ENCODE measurements around the gene COPS9.
A peak's percentile ranks its signal among the peaks of the same experiment; 100 is the strongest.

The COPS9 gene

GRCh38 chr2:240136013-240136670 is at the start of gene COPS9:
TSS of gene COPS9 (minus strand) at chr2:240136305. CDS start at chr2:240136284, 21 bp downstream.
- peak; percentile 23 for DNase-seq (ENCODE audit: low read depth)

- no peak for DNase-seq (ENCODE audit: low read depth)
Observed at GRCh38 chr2:240184656-240185055, 48.6 kb upstream of the COPS9 start.

- DNase-seq (ENCODE audit: low read depth), result no peak
Observed at GRCh38 chr2:240183875-240184590, 47.9 kb upstream of the COPS9 start.

- no peak for DNase-seq (ENCODE audit: low read depth)
Observed at GRCh38 chr2:240183006-240183874, 47.1 kb upstream of the COPS9 start.

- DNase-seq (ENCODE audit: low read depth), result no peak
Observed at GRCh38 chr2:240182476-240182875, 46.4 kb upstream of the COPS9 start.

- DNase-seq (ENCODE audit: low read depth), result no peak
Observed at GRCh38 chr2:240182001-240182400, 45.9 kb upstream of the COPS9 start.

- DNase-seq (ENCODE audit: low read depth), result no peak
Observed at GRCh38 chr2:240179941-240180666, 44.0 kb upstream of the COPS9 start.

GRCh38 chr2:240179186-240179815 is 43.2 kb upstream of the COPS9 start:
- no peak for DNase-seq (ENCODE audit: low read depth)

GRCh38 chr2:240178564-240178963 is 42.5 kb upstream of the COPS9 start:
- DNase-seq (ENCODE audit: low read depth), result no peak

GRCh38 chr2:240174496-240174895 is 38.4 kb upstream of the COPS9 start:
- DNase-seq (ENCODE audit: low read depth), result no peak

GRCh38 chr2:240172071-240172895 is 36.2 kb upstream of the COPS9 start:
- DNase-seq (ENCODE audit: low read depth), result no peak

GRCh38 chr2:240170883-240171282 is 34.8 kb upstream of the COPS9 start:
- DNase-seq (ENCODE audit: low read depth), result no peak

- DNase-seq (ENCODE audit: low read depth), result no peak
Observed at GRCh38 chr2:240170354-240170735, 34.2 kb upstream of the COPS9 start.

- DNase-seq (ENCODE audit: low read depth), result no peak
Observed at GRCh38 chr2:240169486-240170353, 33.6 kb upstream of the COPS9 start.

GRCh38 chr2:240168546-240169361 is 32.6 kb upstream of the COPS9 start:
- no peak for DNase-seq (ENCODE audit: low read depth)

- no peak for DNase-seq (ENCODE audit: low read depth)
Observed at GRCh38 chr2:240168041-240168440, 31.9 kb upstream of the COPS9 start.

- DNase-seq (ENCODE audit: low read depth), result no peak
Observed at GRCh38 chr2:240167588-240167880, 31.4 kb upstream of the COPS9 start.

GRCh38 chr2:240166761-240167587 is 30.9 kb upstream of the COPS9 start:
- DNase-seq (ENCODE audit: low read depth), result no peak

Measured in HS-27A (cell line).